A172 (cell line): Measurements from ENCODE around the gene KCNQ2. TPM values are rescaled to one million over a fixed set of nuclear protein-coding genes. Genes with fewer than 3 reads are reported as not detected.
"Not testable (repeated sequence)": the region's sequence is repeated elsewhere in the genome, so short reads cannot be mapped to it uniquely, and the experiment has no call there.

Source experiments
- DNase-seq: peaks from one replicate; pipeline ENCODE4 v3.0.0-alpha.2; 2015; ENCODE audit warnings: low spot score
- total RNA-seq: library from RNA; depleted of rRNA; stranded (reverse); fragments of >200 nt; shearing (Covaris generic); gene quantifications from 2 replicates; pipeline ENCODE4 v1.2.3, GENCODE V29; 2014

The KCNQ2 gene
- total RNA-seq, 1 experiment from 2014 or later: 0.36 TPM

- DNase-seq: no peak
Observed at GRCh38 chr20:63490416-63490815, 18.0 kb upstream of the KCNQ2 start.

- no peak for DNase-seq
Observed at GRCh38 chr20:63488315-63489251, 16.1 kb upstream of the KCNQ2 start.

- no peak for DNase-seq
Observed at GRCh38 chr20:63487781-63488241, 15.4 kb upstream of the KCNQ2 start.

- no peak for DNase-seq
Observed at GRCh38 chr20:63487116-63487764, 14.8 kb upstream of the KCNQ2 start.

GRCh38 chr20:63486300-63486855 is 13.9 kb upstream of the KCNQ2 start:
- DNase-seq: no peak

GRCh38 chr20:63484651-63485403 is 12.4 kb upstream of the KCNQ2 start:
- DNase-seq: no peak

GRCh38 chr20:63484236-63484635 is 11.8 kb upstream of the KCNQ2 start:
- no peak for DNase-seq

- DNase-seq: no peak
Observed at GRCh38 chr20:63483834-63484233, 11.4 kb upstream of the KCNQ2 start.

GRCh38 chr20:63482021-63482587 is 9.6 kb upstream of the KCNQ2 start:
- no peak for DNase-seq

- DNase-seq: peak; percentile 32
Observed at GRCh38 chr20:63481503-63481902, 9.0 kb upstream of the KCNQ2 start.

- not testable (repeated sequence) for DNase-seq
Observed at GRCh38 chr20:63479695-63480419, 7.4 kb upstream of the KCNQ2 start.

GRCh38 chr20:63478346-63479302 is 6.2 kb upstream of the KCNQ2 start:
- DNase-seq: no peak

GRCh38 chr20:63477944-63478343 is 5.5 kb upstream of the KCNQ2 start:
- DNase-seq: no peak

- DNase-seq: no peak
Observed at GRCh38 chr20:63477061-63477616, 4.7 kb upstream of the KCNQ2 start.

GRCh38 chr20:63475209-63475608 is 2.8 kb upstream of the KCNQ2 start:
- peak; percentile 45 for DNase-seq

GRCh38 chr20:63473555-63474449 is 1.3 kb upstream of the KCNQ2 start:
- no peak for DNase-seq

GRCh38 chr20:63472862-63473390 is 471 bp upstream of the KCNQ2 start:
- no peak for DNase-seq

- no peak for DNase-seq
Observed at GRCh38 chr20:63471717-63471980, 806 bp downstream of the KCNQ2 start.
